Prostate gland (tissue), 2 donors: ENCODE measurements around the gene DRD5.
"Not testable (repeated sequence)": the region's sequence is repeated elsewhere in the genome, so short reads cannot be mapped to it uniquely, and the experiment has no call there.

Source experiments
- CTCF ChIP-seq, 4 experiments: fragments of 200-600 bp in 2 of 4; fragments of 450-650 bp in 2 of 4; sonication (generic) in 2 of 4; IDR thresholded peaks; 1 replicate in 3 of 4; 2 replicates in 1 of 4; pipeline ENCODE4 v1.5.1; 2016 to 2019; ENCODE audit warnings: antibody characterized with exemption in 4 of 4, mild to moderate bottlenecking in 2 of 4, moderate library complexity in 2 of 4
- POLR2A ChIP-seq: fragments of 450-650 bp; IDR thresholded peaks from one replicate; pipeline ENCODE4 v1.6.1; 2016; ENCODE audit warnings: antibody characterized with exemption, mild to moderate bottlenecking
- POLR2AphosphoS5 ChIP-seq: sonication (generic); formaldehyde crosslinking; IDR thresholded peaks from one replicate; pipeline ENCODE4 v1.6.1; 2017; ENCODE audit warnings: antibody characterized with exemption

- TF ChIP-seq CTCF (IDR thresholded peaks at IDR 0.05); POLR2A; POLR2AphosphoS5: not testable (repeated sequence)
Observed at GRCh38 chr4:9796641-9797040, 15.2 kb downstream of the DRD5 start.
